Ramos (cell line): ENCODE results near the gene CGNL1.

ENCODE experiments used
- in situ Hi-C: fragments of 300-500 bp; cut with MboI; formaldehyde crosslinking; loops from one replicate; pipeline ENCODE4 v1.14.3; 2022; ENCODE audit warnings: low sequenced_read_pairs; ENCODE audit not compliant: unreplicated experiment

The CGNL1 gene

DNA sequence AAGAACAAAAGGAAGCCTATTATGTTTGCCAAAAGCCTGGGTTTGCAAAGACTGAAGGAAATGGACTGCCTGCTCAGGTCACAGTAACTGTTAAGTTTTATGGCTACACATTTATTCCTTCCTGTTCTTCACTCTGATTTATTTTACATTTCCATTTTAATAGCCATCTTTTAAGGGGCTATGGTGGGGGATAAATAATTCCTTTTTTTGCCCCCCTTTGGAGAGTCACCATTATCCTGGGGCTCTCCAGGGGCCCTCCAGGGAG lies 161.9 kb downstream of the CGNL1 start:
- in situ Hi-C loops = loop anchor here (10.0 to 25.0 kb wide), 2 partner anchors 193 to 1051 kb away; no protein-coding TSS in a partner anchor

DNA sequence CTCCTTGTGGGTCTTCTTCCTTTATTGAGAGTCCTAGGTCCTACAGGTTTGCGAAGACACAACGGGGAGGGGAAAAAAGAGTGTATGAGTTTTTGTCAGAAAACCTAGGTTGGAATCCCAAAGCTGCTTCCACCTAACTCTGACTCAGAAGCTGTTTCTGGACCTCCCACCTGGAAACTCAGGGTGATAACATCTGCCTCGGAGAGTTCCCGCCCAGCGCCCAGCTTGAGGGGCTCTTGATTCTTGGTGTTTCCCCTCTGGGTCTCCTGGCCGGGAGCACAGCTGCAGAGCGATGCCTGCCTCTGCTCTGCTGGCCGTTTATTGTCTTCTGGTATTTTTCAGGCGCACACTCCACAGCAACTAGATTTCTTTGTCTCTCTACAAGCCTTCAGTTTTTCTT lies 162.5 kb downstream of the CGNL1 start:
- in situ Hi-C loops = loop anchor here (10.0 to 25.0 kb wide), 2 partner anchors 194 to 1052 kb away; no protein-coding TSS in a partner anchor

- in situ Hi-C loops = loop anchor here (25.0 kb wide), 1 partner anchor 1053 kb away; no protein-coding TSS in a partner anchor
These were observed 163.9 kb downstream of the CGNL1 start for GRCh38 chr15:57540211-57540610.

GRCh38 chr15:57540736-57541135 lies 164.4 kb downstream of the CGNL1 start:
- in situ Hi-C loops = loop anchor here (25.0 kb wide), 1 partner anchor 1053 kb away; no protein-coding TSS in a partner anchor

DNA sequence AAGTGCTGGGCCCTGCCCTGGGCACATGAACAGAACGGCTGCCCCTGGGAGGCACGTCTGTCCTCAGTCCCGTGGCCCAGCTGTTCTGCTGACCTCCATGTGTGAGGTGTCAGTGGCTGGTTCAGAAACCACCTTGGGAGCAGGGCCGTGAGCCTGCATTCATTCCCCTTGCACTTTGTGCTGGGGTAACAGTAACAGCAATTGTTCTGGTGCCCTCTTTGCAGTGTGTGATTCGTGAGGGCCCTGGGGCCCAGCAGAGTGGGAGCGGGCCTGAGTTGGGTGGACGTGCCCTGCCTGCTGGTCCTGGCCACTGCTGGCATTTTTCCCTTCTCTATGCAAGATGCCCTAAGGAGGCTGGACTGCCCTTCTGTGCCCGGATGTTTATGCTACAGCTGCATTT lies 165.0 kb downstream of the CGNL1 start:
- in situ Hi-C loops = loop anchor here (25.0 kb wide), 1 partner anchor 1054 kb away; no protein-coding TSS in a partner anchor

- in situ Hi-C loops = loop anchor here (25.0 kb wide), 1 partner anchor 1055 kb away; no protein-coding TSS in a partner anchor
These were observed 165.7 kb downstream of the CGNL1 start for GRCh38 chr15:57541805-57542504.

- in situ Hi-C loops = loop anchor here (25.0 kb wide), 1 partner anchor 1055 kb away; no protein-coding TSS in a partner anchor
These were observed 166.2 kb downstream of the CGNL1 start for GRCh38 chr15:57542505-57542817.

GRCh38 chr15:57544848-57545480 lies 168.7 kb downstream of the CGNL1 start:
- in situ Hi-C loops = loop anchor here (25.0 kb wide), 1 partner anchor 1058 kb away; no protein-coding TSS in a partner anchor

- in situ Hi-C loops = loop anchor here (25.0 kb wide), 1 partner anchor 1059 kb away; no protein-coding TSS in a partner anchor
These were observed 169.7 kb downstream of the CGNL1 start for GRCh38 chr15:57545995-57546394.

GRCh38 chr15:57547243-57547755 lies 171.0 kb downstream of the CGNL1 start:
- in situ Hi-C loops = loop anchor here (25.0 kb wide), 1 partner anchor 1060 kb away; no protein-coding TSS in a partner anchor

DNA sequence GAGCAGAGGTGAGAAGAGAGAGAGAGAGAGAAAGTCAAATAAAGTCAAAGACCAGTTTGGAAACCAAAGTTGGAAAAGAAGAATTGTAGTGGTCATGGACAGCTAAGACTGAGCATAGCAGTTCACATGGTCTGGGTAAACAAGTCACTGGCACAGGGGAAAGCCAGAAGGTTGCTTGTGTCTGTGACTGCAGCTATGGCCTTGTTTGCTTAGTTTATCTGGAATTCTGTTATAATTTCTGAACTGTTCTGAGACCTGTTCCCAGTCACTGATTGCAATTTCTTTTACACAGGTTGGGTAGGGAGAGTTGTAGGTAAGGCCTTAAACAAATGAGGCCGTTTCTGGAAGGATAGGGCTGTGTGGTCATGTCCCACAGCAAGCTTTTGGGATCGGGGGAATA lies 172.0 kb downstream of the CGNL1 start:
- in situ Hi-C loops = loop anchor here (25.0 kb wide), 1 partner anchor 1061 kb away; no protein-coding TSS in a partner anchor

DNA sequence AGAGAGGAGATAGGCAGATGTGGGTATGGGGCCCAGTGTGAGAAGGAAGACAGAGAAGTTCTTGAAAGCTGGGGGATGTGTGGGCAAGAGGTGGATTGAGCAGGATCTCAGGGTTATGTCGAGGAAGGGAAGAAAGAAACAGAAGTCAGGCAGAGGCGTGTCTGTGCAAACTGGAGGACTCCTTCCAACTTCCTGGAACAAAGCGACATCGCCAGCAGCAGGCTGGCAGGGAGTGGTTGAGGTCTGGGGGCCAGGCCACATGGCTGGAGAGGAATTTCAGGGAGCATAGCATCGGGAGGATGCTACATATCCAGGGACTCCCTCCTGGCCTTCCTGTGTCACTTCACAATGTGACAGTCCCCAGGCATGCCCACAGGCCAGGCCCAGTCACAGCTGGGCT lies 172.5 kb downstream of the CGNL1 start:
- in situ Hi-C loops = loop anchor here (25.0 kb wide), 1 partner anchor 1062 kb away; no protein-coding TSS in a partner anchor

DNA sequence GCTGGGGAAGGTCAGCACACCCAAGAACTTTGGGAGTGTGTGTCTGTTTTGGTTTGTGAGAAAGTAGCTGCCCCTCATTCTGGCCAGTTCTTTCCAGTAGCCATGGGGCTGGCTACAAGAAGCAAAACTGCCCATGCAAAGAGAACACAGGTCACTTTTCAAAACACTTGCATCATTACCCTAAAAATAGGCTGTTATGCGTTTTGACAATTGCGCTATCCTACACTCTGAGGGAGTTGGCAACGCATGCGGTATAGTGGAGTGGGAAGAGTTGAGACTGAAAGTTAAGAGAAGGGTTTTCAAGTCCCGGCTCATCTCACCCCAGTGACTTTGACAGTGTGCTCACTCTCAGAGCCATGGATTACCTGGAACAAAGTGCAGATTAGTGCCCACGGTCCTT lies 173.6 kb downstream of the CGNL1 start:
- in situ Hi-C loops = loop anchor here (25.0 kb wide), 1 partner anchor 1063 kb away; no protein-coding TSS in a partner anchor

DNA sequence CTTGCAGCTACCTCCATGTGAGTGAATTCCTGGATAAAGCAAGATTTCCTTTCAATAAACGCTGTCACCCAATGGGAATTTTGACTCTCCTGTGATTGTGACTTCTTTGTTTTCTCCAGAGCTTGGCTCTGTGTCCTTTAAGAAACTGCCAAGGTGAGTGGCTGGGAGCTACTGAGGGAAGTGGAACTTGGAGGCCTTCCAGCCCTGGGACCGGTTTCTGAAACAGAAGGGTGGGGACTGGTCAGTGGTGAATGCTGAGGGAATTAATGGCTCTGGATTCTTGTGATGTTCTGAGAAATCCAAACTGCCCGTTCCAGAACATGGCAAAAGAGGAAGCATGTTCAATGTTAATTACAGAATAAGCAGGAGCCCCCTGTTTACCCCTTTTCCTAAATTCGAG lies 174.3 kb downstream of the CGNL1 start:
- in situ Hi-C loops = no loop called here

DNA sequence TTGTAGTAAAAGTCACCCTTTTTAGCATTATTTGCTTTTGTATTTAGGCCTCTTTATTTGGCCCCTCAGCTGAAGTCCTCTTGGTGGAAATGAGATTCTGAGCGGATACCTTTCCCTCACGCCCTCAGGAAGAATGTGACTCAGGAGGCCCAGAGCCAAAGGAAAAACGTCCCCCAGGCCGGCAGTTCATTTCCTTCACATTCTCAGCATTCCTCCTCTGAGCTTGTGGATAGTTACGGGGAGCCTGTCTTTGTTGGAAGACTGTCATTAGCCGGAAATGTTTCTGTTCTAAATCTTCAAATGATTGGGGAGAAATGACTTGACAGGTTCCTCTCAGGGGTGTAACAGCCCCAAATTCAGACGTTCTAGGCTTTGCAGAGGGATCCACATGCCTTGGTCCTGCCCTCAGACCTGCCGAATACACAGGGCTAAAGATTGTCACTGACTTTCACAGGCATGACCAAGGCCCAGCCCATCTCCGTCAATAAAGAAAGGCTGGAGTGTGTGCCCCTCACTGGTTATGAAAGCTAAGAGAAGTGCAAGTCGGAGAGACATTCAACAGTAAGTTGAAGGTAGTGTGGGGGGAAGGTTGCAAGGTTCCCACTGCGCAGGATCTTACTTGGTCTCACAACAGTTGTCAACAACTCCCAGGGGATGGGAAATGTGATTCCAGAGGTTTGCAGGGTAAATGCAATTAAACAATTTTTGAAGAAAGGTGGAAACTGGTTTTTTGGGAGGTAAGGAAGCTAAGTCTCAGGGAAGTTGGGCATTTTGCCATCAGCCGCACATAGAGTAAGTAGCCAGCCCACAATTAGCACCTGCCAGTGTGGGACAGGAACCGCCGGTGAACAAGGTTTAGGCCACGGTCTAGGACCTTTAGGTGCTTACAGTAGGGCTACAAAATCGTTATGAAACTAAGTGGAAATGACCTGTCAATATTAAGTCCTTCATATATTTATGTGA lies 175.7 kb downstream of the CGNL1 start:
- in situ Hi-C loops = no loop called here

- in situ Hi-C loops = no loop called here
These were observed 176.5 kb downstream of the CGNL1 start for GRCh38 chr15:57552678-57553334.

GRCh38 chr15:57553526-57553925 lies 177.2 kb downstream of the CGNL1 start:
- in situ Hi-C loops = no loop called here

- in situ Hi-C loops = no loop called here
These were observed 177.9 kb downstream of the CGNL1 start for GRCh38 chr15:57554063-57554811.

- in situ Hi-C loops = no loop called here
These were observed 178.5 kb downstream of the CGNL1 start for GRCh38 chr15:57554812-57555179.
